DOHH2 (cell line): ENCODE data around the gene BSN.
A peak's percentile ranks its signal among the peaks of the same experiment; 100 is the strongest.

Experiments used
- H3F3A ChIP-seq: fragments of 200-600 bp; sonication (generic), shearing (Covaris generic); 2 replicates; pipeline ENCODE4 v1.6.0; 2016; ENCODE audit warnings: antibody characterized with exemption, mild to moderate bottlenecking; ENCODE audit not compliant: control insufficient read depth, insufficient read depth
- H3K27ac ChIP-seq: fragments of 200-600 bp; sonication (generic); 2 replicates; pipeline ENCODE4 v1.5.1; 2014; ENCODE audit warnings: low read depth, mild to moderate bottlenecking, low read length, moderate library complexity
- H3K27me3 ChIP-seq: fragments of 200-600 bp; sonication (generic); 2 replicates; pipeline ENCODE4 v1.6.1; 2014; ENCODE audit warnings: mild to moderate bottlenecking, low read length, mixed read lengths; ENCODE audit not compliant: control insufficient read depth
- H3K36me3 ChIP-seq: fragments of 200-600 bp; sonication (generic); 2 replicates; pipeline ENCODE4 v1.6.1; 2014; ENCODE audit warnings: mild to moderate bottlenecking, low read length, moderate library complexity, mixed read lengths; ENCODE audit not compliant: control insufficient read depth
- H3K4me1 ChIP-seq: fragments of 200-600 bp; sonication (generic); 2 replicates; pipeline ENCODE4 v1.6.1; 2014; ENCODE audit warnings: mild to moderate bottlenecking, low read length, mixed read lengths; ENCODE audit not compliant: control insufficient read depth
- H3K4me2 ChIP-seq: fragments of 200-600 bp; sonication (generic); 2 replicates; pipeline ENCODE4 v1.6.0; 2014; ENCODE audit warnings: mild to moderate bottlenecking, low read length, moderate library complexity
- H3K4me3 ChIP-seq: fragments of 200-600 bp; sonication (generic); 2 replicates; pipeline ENCODE4 v1.5.1; 2014; ENCODE audit warnings: mild to moderate bottlenecking, low read length, mixed read lengths
- H3K79me2 ChIP-seq: fragments of 200-600 bp; sonication (generic); 2 replicates; pipeline ENCODE4 v1.6.1; 2014; ENCODE audit warnings: mild to moderate bottlenecking, low read length, mixed read lengths; ENCODE audit not compliant: control insufficient read depth
- H3K9me2 ChIP-seq: fragments of 200-600 bp; sonication (generic); replicated peaks from 2 replicates; pipeline ENCODE4 v1.6.1; 2014; ENCODE audit warnings: mild to moderate bottlenecking, low read length, mixed read lengths; ENCODE audit not compliant: control insufficient read depth
- H3K9me3 ChIP-seq: fragments of 200-600 bp; sonication (generic); 2 replicates; pipeline ENCODE4 v1.6.1; 2014; ENCODE audit warnings: antibody characterized with exemption, low read length, mixed read lengths; ENCODE audit not compliant: control insufficient read depth, insufficient read depth
- H4K20me1 ChIP-seq: fragments of 200-600 bp; sonication (generic); 2 replicates; pipeline ENCODE4 v1.6.0; 2014; ENCODE audit warnings: low read depth, mild to moderate bottlenecking, antibody characterized with exemption, low read length, moderate library complexity; ENCODE audit not compliant: control insufficient read depth, insufficient read depth
- CTCF ChIP-seq: fragments of 200-600 bp; sonication (generic); IDR thresholded peaks from one replicate; pipeline ENCODE4 v1.5.1; 2014; ENCODE audit warnings: antibody characterized with exemption, mild to moderate bottlenecking, low read depth, low read length; ENCODE audit not compliant: poor library complexity, severe bottlenecking
- EZH2phosphoT487 ChIP-seq: fragments of 200-600 bp; sonication (generic); IDR thresholded peaks from 2 replicates; pipeline ENCODE4 v1.6.1; 2017; ENCODE audit warnings: borderline replicate concordance, mild to moderate bottlenecking, antibody characterized with exemption, low read length, moderate library complexity, mixed read lengths

Gene BSN

DNA sequence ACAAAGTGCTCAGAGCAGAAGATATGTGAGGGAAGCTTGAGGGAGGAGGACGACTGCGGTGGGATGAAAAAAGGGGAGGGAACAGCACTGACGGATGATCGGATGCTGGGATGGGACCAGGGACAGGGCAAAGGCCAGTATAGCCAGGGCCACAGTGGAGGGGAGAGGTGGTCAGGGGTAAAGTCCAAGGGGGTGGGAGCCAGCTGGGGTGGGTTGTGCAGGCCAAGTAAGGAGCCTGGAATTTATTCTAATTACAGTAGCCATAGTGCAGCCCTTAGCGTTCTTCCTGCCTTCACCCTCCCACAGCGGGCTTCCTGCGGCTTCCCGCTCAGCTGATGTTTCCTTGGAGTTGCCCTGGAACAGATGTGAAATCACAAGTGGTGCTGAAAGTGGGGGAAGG is 112.3 kb downstream of the BSN start:
- Histone ChIP-seq H3K4me3 (no peak overlapping the region), H3K9me3 (no peaks in the 10 kb centered on the region), H3K4me2 (no peak overlapping the region), H3K79me2 (peaks cover 2% of the 10 kb centered on the region; the same call in 1 of the 2 replicates), H3K9me2 (no peaks in the 10 kb centered on the region), H3F3A (no peaks in the 10 kb centered on the region), H3K4me1 (no peaks in the 10 kb centered on the region; the same call in 1 of the 2 replicates), H3K27ac (no peak overlapping the region), H3K27me3 (no peaks in the 10 kb centered on the region), H3K36me3 (no peaks in the 10 kb centered on the region; the same call in 1 of the 2 replicates), H4K20me1 (no peaks in the 10 kb centered on the region)
- TF ChIP-seq CTCF = no peak
- TF ChIP-seq EZH2phosphoT487 = no peak

- Histone ChIP-seq H3K9me2 (no peaks in the 10 kb centered on the region), H3K36me3 (no peaks in the 10 kb centered on the region; the same call in 1 of the 2 replicates), H3K4me3 (no peak overlapping the region), H3K27ac (no peak overlapping the region), H3K27me3 (no peaks in the 10 kb centered on the region), H3K79me2 (peaks cover 9% of the 10 kb centered on the region), H3F3A (peaks cover 5% of the 10 kb centered on the region), H4K20me1 (no peaks in the 10 kb centered on the region), H3K9me3 (no peaks in the 10 kb centered on the region), H3K4me1 (peaks cover 8% of the 10 kb centered on the region), H3K4me2 (no peak overlapping the region)
- no peak for TF ChIP-seq EZH2phosphoT487
- no peak for TF ChIP-seq CTCF
Measured at GRCh38 chr3:49667701-49668413, 113.6 kb downstream of the BSN start.

- no peak overlapping the region for H3K4me2 ChIP-seq
- no peaks in the 10 kb centered on the region for H3K9me3 ChIP-seq
- peaks cover 3% of the 10 kb centered on the region for H3K36me3 ChIP-seq
- peaks cover 8% of the 10 kb centered on the region for H3K4me1 ChIP-seq
- H3K79me2 ChIP-seq = peaks cover 13% of the 10 kb centered on the region
- peaks cover 5% of the 10 kb centered on the region for H3F3A ChIP-seq
- H3K4me3 ChIP-seq = no peak overlapping the region
- H3K27ac ChIP-seq = no peak overlapping the region
- no peaks in the 10 kb centered on the region for H3K9me2 ChIP-seq
- TF ChIP-seq CTCF (peak; percentile 18), EZH2phosphoT487 (no peak)
- no peaks in the 10 kb centered on the region for H4K20me1 ChIP-seq
- H3K27me3 ChIP-seq = no peaks in the 10 kb centered on the region
Measured at GRCh38 chr3:49668414-49668797, 114.1 kb downstream of the BSN start.
